Motor neuron (in vitro differentiated cells): ENCODE measurements around the gene PTPRC. TPM values are rescaled to one million over a fixed set of nuclear protein-coding genes. Genes with fewer than 3 reads are reported as not detected.

Experiments used
- ATAC-seq, 8 experiments: fragments of 200-7000 bp; cut with Tn5 transposase; replicated peaks in 6 of 8; 2 replicates each; pipeline ENCODE4 v1.8.0; 2021; ENCODE audit warnings: mild to moderate bottlenecking in 8 of 8, moderate library complexity in 8 of 8
- H3K27ac ChIP-seq, 2 donors: fragments of 250-450 bp; sonication (Bioruptor Pico); 2 replicates each; pipeline ENCODE4 v1.9.0; 2021; ENCODE audit warnings: antibody characterized with exemption in 2 of 2, mild to moderate bottlenecking in 2 of 2, moderate library complexity in 1 of 2
- H3K4me1 ChIP-seq, 2 donors: fragments of 250-450 bp; sonication (Bioruptor Pico); replicated peaks in 1 of 2; 2 replicates each; pipeline ENCODE4 v1.6.1; 2021; ENCODE audit warnings: antibody characterized with exemption in 2 of 2, mild to moderate bottlenecking in 2 of 2, moderate library complexity in 1 of 2
- H3K4me3 ChIP-seq, 5 donors: fragments of 250-450 bp; sonication (Bioruptor Pico); 2 replicates each; pipeline ENCODE4 v1.9.0; 2021; ENCODE audit warnings: antibody characterized with exemption in 5 of 5, mild to moderate bottlenecking in 5 of 5, moderate library complexity in 4 of 5
- WGBS, 10 experiments: fragments of 450-650 bp; shearing (Covaris generic); methylation state at CpG; one replicate each; pipeline ENCODE4 v1.0.0; 2022; 5-methylcytosine and 5-hydroxymethylcytosine counted together
- in situ Hi-C, 9 experiments: fragments of 400-800 bp; cut with MboI; loops; one replicate each; pipeline ENCODE4 v1.15.0; 2021; ENCODE audit warnings: low sequenced_read_pairs in 9 of 9, low pct_unique_long_range_greater_than_20kb in 2 of 9; ENCODE audit not compliant: unreplicated experiment in 9 of 9
- total RNA-seq, 8 experiments: library from RNA; unstranded; fragments of 300-600 nt; gene quantifications; 2 replicates each; pipeline versions ENCODE4 v1.2.3 to v1.2.4, GENCODE V29; 2022

The PTPRC gene
- total RNA-seq, 8 experiments from 2014 or later: 0.18 to 4.5 (median 1.3) TPM

GRCh38 chr1:198677027-198677426 lies 38.2 kb downstream of the PTPRC start:
- H3K4me3 ChIP-seq: no peak overlapping the region
- in situ Hi-C loops: loop anchor here in 4 of 9 experiments (25.0 kb wide), 5 partner anchors 215 to 765 kb away; partner anchors contain the start of genes C1orf53 (in 2 of the 4), LHX9 (in 2 of the 4) and NEK7 (in 1 of the 4)
- peaks cover 14 to 18% of the 10 kb centered on the region in 2 donors for H3K4me1 ChIP-seq
- no peak overlapping the region for H3K27ac ChIP-seq
- 17 to 100% (median 44%) methylated on average over 1 of the region's 1 CpG; no CpG with 5 or more reads in 2 of the 10 experiments for WGBS, 10 experiments
- peak in 1 of 8 experiments; percentile 26 for ATAC-seq

- in situ Hi-C loops: loop anchor here in 4 of 9 experiments (25.0 kb wide), 5 partner anchors 216 to 766 kb away; partner anchors contain the start of genes C1orf53 (in 2 of the 4), LHX9 (in 2 of the 4) and NEK7 (in 1 of the 4)
- 83 to 100% (median 93%) methylated on average over 1 to 2 of the region's 2 CpGs for WGBS, 10 experiments
- Histone ChIP-seq H3K27ac (no peak overlapping the region), H3K4me3 (no peak overlapping the region), H3K4me1 (peaks cover 21 to 25% of the 10 kb centered on the region in 2 donors)
- ATAC-seq: no peak
These were observed 39.0 kb downstream of the PTPRC start for GRCh38 chr1:198677871-198678270.

- WGBS, 10 experiments: 42 to 96% (median 66%) methylated on average over 4 to 8 of the region's 8 CpGs
- in situ Hi-C loops: loop anchor here in 4 of 9 experiments (25.0 kb wide), 5 partner anchors 216 to 766 kb away; partner anchors contain the start of genes C1orf53 (in 2 of the 4), LHX9 (in 2 of the 4) and NEK7 (in 1 of the 4)
These were observed 39.5 kb downstream of the PTPRC start for GRCh38 chr1:198678301-198678836.

GRCh38 chr1:198678901-198679329 lies 40.1 kb downstream of the PTPRC start:
- WGBS, 10 experiments: 75 to 100% (median 89%) methylated on average over 1 to 12 of the region's 12 CpGs
- in situ Hi-C loops: loop anchor here in 4 of 9 experiments (25.0 kb wide), 5 partner anchors 217 to 767 kb away; partner anchors contain the start of genes C1orf53 (in 2 of the 4), LHX9 (in 2 of the 4) and NEK7 (in 1 of the 4)
- no peak for ATAC-seq
- Histone ChIP-seq H3K4me1 (peaks cover 22 to 25% of the 10 kb centered on the region in 2 donors), H3K27ac (no peak overlapping the region), H3K4me3 (no peak overlapping the region)

More at GRCh38 chr1:198678301-198678836, 39.5 kb downstream of the PTPRC start:
- no peak overlapping the region for H3K4me3 ChIP-seq
- ATAC-seq: peak in 4 of 8 experiments; percentile 14 to 37 (median 20)
- H3K4me1 ChIP-seq: peaks cover 22 to 25% of the 10 kb centered on the region in 2 donors
- H3K27ac ChIP-seq: no peak overlapping the region

- in situ Hi-C loops: loop anchor here in 4 of 9 experiments (10.0 to 25.0 kb wide), 6 partner anchors 205 to 767 kb away; partner anchors contain the start of genes C1orf53 (in 2 of the 4), LHX9 (in 2 of the 4) and NEK7 (in 1 of the 4)
- ATAC-seq: no peak
- H3K4me3 ChIP-seq: no peak overlapping the region
These were observed 40.8 kb downstream of the PTPRC start for GRCh38 chr1:198679535-198680173.

GRCh38 chr1:198680174-198680875 lies 41.5 kb downstream of the PTPRC start:
- H3K4me1 ChIP-seq: peaks cover 22 to 36% of the 10 kb centered on the region in 2 donors
- WGBS, 10 experiments: 84 to 100% (median 98%) methylated on average over 1 to 14 of the region's 15 CpGs
- H3K4me3 ChIP-seq: no peak overlapping the region
- in situ Hi-C loops: loop anchor here in 4 of 9 experiments (10.0 to 25.0 kb wide), 6 partner anchors 206 to 768 kb away; partner anchors contain the start of genes C1orf53 (in 2 of the 4), LHX9 (in 2 of the 4) and NEK7 (in 1 of the 4)
- H3K27ac ChIP-seq: no peak overlapping the region
- no peak for ATAC-seq

More at GRCh38 chr1:198679535-198680173, 40.8 kb downstream of the PTPRC start:
- WGBS, 10 experiments: 80 to 100% (median 95%) methylated on average over 1 to 30 of the region's 31 CpGs; no CpG with 5 or more reads in 4 of the 10 experiments
- Histone ChIP-seq H3K4me1 (peaks cover 22 to 30% of the 10 kb centered on the region in 2 donors), H3K27ac (no peak overlapping the region)

- H3K4me1 ChIP-seq: peaks cover 28 to 44% of the 10 kb centered on the region in 2 donors
- in situ Hi-C loops: loop anchor here in 4 of 9 experiments (10.0 to 25.0 kb wide), 6 partner anchors 206 to 769 kb away; partner anchors contain the start of genes C1orf53 (in 2 of the 4), LHX9 (in 2 of the 4) and NEK7 (in 1 of the 4)
- 20 to 75% (median 47%) methylated on average over 1 of the region's 1 CpG; no CpG with 5 or more reads in 4 of the 10 experiments for WGBS, 10 experiments
- no peak overlapping the region for H3K27ac ChIP-seq
- no peak for ATAC-seq
- no peak overlapping the region for H3K4me3 ChIP-seq
These were observed 42.4 kb downstream of the PTPRC start for GRCh38 chr1:198681252-198681651.

- Histone ChIP-seq H3K4me1 (peaks cover 28 to 44% of the 10 kb centered on the region in 2 donors), H3K4me3 (peak overlapping the region in 1 of 5 donors; percentile 0), H3K27ac (peak overlapping the region; percentile 21 to 35)
- ATAC-seq: peak; percentile 83 to 98 (median 92)
- WGBS, 10 experiments: 5 to 51% (median 10%) methylated on average over 3 to 7 of the region's 7 CpGs; no CpG with 5 or more reads in 1 of the 10 experiments
- in situ Hi-C loops: loop anchor here in 4 of 9 experiments (10.0 to 25.0 kb wide), 6 partner anchors 207 to 770 kb away; partner anchors contain the start of genes C1orf53 (in 2 of the 4), LHX9 (in 2 of the 4) and NEK7 (in 1 of the 4)
These were observed 43.3 kb downstream of the PTPRC start for GRCh38 chr1:198681831-198682759.

- 75 to 100% (median 88%) methylated on average over 1 to 2 of the region's 2 CpGs for whole genome bisulfite sequencing, 10 experiments
- no peak for ATAC-seq
- peaks cover 28 to 44% of the 10 kb centered on the region in 2 donors for H3K4me1 ChIP-seq
- in situ Hi-C loops: loop anchor here in 4 of 9 experiments (10.0 to 25.0 kb wide), 6 partner anchors 208 to 771 kb away; partner anchors contain the start of genes C1orf53 (in 2 of the 4), LHX9 (in 2 of the 4) and NEK7 (in 1 of the 4)
- no peak overlapping the region for H3K4me3 ChIP-seq
- H3K27ac ChIP-seq: peak overlapping the region in 1 of 2 donors; percentile 35
These were observed 44.0 kb downstream of the PTPRC start for GRCh38 chr1:198682850-198683249.

GRCh38 chr1:198683449-198683848 lies 44.6 kb downstream of the PTPRC start:
- Histone ChIP-seq H3K4me1 (peaks cover 23 to 40% of the 10 kb centered on the region in 2 donors), H3K27ac (no peak overlapping the region), H3K4me3 (no peak overlapping the region)
- 82 to 100% (median 94%) methylated on average over 1 to 2 of the region's 2 CpGs; no CpG with 5 or more reads in 1 of the 10 experiments for WGBS, 10 experiments
- in situ Hi-C loops: loop anchor here in 4 of 9 experiments (10.0 to 25.0 kb wide), 6 partner anchors 209 to 771 kb away; partner anchors contain the start of genes C1orf53 (in 2 of the 4), LHX9 (in 2 of the 4) and NEK7 (in 1 of the 4)
- ATAC-seq: no peak
